GM21515 (cell line): ENCODE data around the gene YPEL3.
"Not testable (repeated sequence)": the region's sequence is repeated elsewhere in the genome, so short reads cannot be mapped to it uniquely, and the experiment has no call there.

ENCODE experiments used
- ATAC-seq: cut with Tn5 transposase; IDR thresholded peaks from one replicate; pipeline ENCODE4 v1.9.1; 2021; ENCODE audit not compliant: unreplicated experiment

The YPEL3 gene

DNA sequence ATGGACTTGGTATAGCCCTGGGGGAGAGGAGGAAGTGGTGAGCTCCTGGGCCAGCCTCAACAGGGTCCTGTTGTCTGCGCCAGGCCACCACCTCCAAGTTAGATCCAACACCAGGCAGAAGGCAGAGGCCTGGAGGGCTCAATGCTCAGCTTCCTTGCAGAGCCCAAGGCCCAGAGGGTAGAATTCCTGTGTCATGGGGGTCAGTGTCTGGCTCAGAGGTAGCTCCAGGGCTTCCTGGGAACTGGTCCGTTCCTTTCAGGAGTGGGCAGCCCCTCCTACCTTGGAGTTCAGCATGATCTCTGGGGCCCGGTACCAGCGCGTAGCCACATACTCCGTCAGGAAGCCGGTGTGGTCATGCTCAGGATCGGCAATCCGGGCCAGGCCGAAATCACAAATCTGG, 21.8 kb upstream of the YPEL3 start:
- ATAC-seq = no peak

DNA sequence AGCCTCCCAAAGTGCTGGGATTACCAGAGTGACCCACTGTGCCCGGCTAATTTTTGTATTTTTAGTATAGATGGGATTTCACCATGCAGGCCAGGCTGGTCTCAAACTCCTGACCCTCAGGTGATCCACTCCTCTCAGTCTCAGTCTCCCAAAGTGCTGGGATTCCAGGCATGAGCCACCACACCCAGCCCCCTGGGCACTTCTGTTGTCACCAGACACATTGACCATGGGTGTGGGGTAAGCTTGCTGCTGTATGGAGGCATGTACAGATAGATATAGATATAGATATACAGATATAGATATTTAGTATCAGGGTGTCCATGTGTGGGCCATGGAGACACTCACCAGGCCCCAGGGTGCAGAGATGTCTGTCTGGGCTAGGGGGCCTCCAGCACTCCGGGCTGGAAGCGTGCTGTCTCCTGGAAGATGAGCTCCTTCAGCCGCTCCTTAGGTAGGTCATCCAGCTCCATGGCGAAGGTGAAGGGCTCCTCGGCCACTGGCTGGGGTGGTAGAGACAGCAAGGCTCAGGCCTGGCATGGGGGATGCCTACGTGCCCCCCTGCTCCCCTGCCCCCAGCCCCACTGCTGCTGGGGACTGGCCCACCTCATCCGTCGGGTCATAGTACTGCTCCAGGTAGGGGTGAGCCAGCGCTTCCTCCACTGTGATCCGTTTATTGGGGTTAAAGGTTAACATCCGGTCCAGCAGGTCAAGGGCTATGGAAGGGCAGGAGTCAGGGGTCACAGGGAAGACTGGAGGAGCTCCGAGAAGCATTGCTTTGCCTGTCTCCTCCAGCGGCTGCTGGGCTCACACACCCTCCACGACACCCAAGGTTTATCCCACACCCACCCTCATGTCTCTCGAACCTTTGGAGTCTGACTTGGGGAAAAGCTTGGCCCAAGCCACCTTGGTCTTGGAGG, 20.5 kb upstream of the YPEL3 start:
- ATAC-seq = no peak

DNA sequence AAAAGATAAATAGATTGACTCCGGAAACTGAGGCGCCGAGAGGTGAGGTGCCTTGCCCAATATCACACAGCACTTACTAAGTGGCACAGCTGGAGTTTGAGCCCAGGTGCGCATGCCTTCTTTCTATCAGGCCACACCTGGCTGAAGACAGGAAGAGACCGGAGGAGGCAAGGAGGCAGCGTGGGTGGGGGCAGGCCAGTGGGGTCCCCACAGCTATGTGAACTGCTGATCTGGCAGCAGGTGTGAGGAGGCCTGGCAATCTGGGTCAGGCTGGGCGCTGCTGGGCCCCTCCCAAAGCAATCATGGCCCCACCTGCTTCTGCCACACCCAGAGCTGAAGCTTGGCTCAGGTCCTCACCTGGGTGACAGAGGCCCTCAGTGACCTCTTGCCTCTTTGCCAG, 19.2 kb upstream of the YPEL3 start:
- no peak for ATAC-seq

DNA sequence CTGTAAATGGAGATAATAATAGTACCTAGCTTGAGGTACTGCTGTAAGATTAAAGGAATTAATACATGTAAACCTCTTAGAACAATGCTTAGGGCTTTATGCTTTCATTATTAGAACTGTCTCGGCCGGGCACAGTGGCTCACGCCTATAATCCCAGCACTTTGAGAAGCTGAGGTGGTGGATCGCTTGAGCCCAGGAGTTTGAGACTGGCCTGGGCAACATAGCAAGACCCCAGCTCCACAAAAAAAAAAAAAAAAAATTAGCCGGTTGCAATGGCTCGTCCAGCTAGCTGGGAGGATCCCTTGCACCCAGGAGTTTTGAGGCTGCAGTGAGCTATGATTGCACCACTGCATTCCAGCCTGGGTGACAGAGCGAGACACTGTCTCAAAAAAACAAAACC, 18.8 kb upstream of the YPEL3 start:
- not testable (repeated sequence) for ATAC-seq

DNA sequence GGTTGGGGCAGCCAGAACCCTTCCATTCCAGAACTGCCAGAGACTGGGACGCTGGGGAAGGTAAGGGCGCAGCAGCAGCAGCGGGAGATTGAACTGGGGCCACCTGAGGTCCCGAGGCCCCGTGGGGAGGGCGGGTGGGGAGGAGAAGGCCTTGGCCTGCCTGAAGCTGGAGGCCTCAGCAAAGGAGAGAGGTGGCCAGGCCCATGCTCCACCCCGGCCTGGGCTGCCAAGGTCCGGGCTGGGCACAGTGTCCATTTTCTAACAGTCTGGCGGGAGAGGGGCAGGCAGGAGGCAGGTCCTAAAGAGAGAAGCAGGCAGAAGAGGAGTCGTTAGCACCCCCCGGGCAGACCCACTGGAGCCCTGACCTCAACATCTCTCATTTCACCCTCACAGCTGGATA, 18.4 kb upstream of the YPEL3 start:
- ATAC-seq = no peak

DNA sequence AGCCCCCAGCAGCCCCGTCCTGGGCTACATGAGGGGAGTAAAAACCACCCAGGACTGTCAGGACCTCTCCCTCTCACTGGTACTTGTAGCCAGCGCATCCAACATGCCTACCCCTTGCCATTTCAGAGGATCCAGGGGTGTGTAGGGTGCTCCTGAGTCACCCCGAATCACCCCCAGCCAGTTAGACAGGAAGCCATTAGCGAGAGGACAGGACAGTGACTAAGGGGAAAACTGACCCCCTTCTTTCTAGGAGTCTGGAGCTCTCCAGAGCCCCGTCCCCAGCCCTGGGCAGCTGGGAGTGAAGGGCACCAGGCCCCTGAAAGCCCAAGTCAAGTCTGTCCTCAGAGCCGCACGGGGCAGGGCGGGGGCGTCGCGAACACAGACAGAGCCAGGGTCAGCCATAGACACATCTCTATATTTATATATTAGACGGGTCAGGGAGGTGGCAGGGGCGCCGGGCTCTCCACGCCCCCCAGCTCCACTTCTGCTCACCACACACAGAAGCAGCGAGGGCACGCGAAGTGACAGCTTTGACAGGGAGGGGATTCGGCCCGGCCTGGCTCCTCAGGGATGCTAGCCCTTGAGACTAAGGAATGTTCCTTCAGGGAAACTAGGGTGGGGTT, 17.8 kb upstream of the YPEL3 start:
- ATAC-seq = no peak

DNA sequence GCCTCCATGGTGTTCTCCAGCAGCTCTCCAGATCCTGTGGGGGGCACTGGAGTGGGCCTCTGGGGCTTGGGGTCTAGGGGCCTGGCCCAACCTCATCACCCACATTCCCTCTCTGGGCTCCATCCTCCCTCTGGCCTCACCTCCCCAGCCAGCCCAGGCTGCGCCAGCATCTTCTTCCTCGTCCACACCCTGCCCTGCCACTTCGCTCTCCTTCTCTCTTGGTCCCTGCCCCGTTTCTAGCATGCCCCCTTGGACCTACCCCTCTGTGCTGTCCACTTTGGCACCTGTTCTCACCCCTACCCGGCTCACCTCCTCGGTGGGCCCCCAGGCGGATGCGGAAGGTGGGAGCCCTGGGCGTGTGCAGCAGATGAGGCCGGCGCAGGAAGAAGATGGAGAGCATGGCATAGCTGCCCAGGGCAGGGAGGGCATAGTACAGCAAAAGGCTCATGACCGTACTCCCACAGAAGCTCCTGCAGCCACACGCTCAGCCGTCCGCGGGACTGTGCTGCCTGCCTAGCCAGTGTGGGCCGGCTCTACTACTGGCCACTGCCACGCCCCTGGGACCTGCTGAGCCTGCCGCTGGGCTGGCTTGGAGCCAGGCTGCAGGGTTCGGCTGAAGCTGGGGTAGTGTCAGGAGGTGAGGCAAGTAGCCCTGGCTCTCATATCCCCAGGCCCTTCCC, 17.2 kb upstream of the YPEL3 start, which contains the start of gene GDPD3:
Gene GDPD3, minus strand, starts transcription at position 507 of the 680 bp plus-strand sequence. Its CDS starts 59 bp downstream, at position 448.
- ATAC-seq = no peak

DNA sequence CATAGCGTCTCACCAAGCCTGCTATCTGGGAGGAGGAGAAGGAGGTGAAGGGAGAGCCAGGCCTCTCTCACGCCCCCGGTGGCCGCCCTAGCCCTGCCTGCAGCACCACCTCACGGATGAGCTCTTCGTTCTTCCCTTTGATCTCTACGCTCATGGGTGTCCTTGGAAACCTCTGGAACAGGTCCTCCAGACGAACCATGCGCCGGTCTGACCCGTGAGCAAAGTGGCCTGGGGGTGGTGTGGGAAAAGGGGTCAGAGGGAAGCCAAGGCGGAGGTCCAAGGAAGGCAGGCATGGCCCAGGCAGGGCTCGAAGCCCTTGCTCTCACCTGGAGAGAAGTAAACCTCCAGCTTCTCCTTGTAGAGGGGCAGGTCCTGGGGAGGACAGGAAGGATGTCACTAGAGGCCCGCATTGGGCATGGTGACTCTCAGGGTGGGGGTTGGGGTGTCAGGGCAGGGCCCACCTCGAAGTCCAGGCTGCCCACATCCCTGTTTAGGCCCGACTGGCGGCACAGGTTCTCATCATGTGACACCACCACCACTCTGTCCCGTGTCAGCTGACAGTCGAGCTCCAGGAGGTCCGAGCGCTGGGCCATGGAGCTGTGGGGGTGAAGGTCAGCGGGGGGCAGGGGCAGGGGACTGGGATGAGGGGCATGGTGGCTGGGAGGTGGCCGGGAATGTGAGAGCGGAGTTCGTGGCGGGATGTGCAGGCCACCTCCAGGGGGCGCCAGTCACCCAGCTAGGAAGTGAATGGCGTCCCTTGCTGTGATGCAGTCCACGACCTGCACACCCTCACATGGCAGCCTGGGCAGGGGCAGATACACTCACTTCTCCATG, 16.4 kb upstream of the YPEL3 start:
- no peak for ATAC-seq

DNA sequence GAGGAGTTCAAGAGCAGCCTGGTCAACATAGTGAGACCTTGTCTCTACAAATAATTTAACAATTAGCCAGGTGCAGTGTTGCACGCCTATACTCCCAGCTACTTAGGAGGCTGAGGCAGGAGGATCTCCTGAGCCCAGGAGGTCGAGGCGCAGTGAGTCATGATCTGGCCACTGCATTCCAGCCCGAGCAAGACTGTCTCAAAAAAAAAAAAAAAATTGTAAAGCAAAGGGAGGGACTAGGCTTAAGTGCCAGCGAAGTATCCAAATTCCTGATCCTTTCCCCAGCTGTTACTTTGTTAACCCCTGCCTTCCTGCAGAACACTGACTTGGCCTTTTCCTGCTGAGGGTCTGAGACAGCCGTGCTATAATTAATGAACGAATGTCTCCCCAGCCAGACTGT, 14.6 kb upstream of the YPEL3 start:
- no peak for ATAC-seq

DNA sequence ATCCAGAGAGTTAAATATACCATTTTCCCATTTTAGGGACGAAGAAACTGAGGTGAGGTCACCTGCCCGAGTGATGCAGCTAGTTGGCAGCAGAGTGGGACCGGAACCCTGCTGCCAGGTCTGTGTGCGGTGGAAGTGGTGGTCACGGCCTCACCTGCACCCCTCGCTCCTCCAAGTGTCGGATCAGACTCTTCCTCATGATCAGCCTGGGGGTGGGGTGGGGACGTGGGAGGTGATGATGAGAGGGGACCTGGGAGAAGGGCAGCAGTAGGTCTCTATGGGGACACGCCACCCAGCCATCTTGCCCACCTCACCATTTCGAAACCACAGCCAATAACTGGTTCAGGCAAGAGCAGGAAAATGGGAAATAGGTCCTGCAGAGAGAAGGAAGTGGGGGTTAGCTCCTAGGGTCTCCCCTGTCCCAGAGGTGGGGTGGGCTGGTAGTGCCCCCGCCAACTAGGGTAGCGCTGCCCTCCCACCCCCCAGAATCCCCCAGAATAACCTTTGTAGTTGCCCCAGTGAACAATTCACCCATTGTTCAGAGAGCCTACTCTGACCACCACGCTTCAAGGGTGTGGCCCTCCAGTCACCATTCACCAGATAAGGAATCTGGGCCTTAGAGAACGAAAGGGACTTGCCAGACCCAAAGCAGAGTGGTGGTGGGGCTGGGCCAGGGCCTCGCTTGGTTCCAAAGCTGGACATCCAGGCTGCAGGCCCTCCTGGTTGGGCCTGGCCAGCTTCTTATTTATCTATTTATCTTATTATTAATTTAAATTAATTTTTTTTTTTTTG, 12.2 kb upstream of the YPEL3 start:
- ATAC-seq = no peak

DNA sequence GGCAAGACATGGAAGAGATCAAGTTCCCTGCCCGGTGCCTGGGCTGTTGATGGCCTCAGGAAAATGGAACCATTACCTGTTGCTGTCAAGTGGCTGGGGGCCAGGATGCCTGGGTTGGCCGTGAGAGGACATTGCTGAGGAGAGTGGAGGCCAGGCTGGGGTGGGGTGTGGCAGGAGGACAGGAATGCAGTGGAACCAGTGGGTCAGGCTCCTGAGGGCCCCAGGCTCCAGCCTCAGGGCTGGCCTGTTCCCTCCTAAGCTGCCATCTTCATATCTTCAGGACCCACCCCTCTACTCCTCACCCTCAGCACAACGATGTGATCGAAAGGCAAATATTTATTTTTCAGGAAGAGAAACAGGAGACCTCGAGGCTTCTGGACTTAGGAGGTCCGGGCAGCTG, 8.5 kb upstream of the YPEL3 start:
- ATAC-seq = no peak

DNA sequence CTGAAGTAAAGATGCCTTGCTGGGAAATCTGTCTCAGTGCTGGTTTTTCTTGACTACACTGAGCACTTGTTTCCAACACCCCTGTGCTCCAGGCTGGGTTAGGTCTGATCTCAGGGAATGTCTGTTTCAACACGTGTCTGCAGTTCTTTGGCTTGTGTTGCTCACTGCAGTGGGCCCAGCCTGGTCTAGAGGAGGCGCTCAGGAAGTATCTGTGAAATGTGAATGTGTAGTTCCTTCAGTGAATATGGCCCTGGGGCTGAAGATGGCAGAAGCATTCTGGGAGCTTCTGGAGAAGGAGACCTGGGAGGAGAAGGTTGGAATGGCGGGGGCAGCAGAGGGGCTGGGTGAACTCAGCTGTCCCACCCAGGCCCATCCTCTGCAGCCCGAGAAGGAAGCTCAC, 8.1 kb upstream of the YPEL3 start:
- no peak for ATAC-seq

DNA sequence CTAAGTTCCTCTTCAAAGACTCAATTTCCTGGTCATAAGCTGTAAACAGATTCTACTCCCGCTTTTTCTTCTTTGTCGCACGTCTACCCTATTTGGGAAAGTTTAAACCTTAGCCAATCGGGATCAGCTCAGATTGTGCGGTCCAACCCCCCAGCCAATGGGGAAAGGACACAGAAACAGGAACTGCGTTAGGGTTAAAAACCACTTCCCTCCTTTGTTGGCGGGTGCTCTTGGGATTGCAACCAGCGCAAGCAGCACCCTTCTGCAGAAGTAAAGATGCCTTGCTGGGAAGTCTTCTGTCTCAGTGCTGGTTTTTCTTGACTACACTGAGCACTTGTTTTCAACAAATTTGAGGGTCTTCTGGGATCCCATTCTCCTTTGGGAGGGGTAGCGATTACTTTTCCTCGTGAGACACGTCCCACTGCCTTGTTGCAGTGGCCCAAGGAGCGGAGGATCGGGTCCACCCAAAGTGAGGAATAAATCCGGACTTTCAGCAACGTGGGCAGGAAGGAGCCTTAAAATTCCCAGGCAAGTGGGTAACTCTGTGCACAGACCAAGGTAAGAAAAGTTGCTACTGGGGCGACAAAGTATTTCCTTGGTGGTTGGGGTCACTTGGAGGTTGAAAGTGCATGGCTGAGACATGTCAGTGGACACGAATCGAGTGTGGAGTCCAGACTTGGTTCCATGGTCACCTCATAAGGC, 1.0 kb upstream of the YPEL3 start:
- no peak for ATAC-seq

DNA sequence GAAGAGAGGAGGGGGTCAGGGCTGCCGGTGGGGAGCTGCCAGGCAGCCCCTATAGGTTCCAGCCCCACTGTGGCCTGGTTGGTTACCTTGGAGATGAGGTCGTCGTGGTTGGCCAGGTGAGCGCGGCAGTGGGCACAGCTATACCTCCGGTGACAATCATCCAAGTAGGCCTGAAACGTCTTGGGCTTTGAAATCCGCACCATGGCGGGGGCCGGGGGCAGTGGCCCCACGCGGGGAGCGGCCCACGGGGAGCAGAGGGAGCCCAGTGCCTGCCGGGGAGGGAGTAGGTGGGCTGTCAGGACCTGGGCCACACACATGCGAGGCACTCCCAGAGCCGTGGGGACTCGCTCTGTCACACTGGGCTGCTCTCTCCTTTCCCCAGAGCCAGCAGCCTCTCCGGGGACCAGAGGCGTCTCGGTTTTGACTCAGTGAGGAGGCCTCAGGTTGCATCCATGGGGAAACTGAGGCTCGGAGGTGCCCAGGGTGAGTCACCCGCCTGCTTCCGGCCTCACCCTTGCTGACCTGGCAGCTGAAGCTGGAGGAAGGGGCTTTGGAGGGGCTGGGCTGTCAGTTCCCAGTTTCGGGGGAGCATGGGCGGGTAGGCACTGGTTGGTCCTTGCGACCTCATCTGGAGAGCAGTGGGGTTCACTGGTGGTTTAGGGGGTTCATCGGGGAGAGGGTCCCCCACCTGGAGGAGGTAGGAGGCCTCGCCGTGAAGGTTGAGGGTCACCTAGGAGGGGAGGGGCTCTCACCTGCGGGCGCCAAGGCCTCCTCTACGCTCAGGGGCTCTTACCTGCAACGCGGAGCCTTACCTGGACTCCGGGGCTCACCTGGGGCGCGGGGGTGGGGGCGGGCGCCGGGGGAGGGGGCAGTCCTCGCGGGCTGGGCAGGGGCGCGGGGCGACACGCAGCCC, 591 bp downstream of the YPEL3 start:
- no peak for ATAC-seq

DNA sequence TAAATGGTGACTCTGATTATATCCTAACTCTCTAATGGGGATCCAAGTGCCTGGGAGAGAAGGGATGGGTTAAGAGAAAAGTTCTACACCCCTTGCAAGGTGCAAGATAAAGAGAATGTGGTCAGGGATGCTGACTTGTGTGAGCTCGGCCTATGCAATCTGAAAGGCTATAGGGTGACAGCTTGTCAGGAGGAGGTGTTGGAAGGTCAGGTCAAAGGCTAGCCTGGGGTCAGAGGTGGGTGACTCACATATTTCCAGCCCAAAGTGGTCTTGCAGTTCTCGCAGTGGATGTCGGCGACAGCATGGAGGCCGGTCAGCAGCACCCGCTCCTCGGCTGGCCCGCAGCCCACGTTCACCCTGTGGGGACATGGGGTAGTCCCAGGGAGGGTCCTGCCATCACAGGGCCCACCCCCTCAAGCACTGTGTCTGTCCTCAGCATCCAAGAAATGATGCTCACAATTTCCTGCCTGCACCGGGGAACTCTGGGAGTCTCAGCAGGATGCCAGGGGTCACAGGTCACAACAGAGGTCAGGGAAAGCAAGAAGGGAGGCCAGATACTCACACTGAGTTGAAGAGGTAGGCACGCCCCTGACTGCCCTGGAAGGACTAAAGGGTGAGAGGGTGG, 1.4 kb downstream of the YPEL3 start:
- ATAC-seq = no peak

DNA sequence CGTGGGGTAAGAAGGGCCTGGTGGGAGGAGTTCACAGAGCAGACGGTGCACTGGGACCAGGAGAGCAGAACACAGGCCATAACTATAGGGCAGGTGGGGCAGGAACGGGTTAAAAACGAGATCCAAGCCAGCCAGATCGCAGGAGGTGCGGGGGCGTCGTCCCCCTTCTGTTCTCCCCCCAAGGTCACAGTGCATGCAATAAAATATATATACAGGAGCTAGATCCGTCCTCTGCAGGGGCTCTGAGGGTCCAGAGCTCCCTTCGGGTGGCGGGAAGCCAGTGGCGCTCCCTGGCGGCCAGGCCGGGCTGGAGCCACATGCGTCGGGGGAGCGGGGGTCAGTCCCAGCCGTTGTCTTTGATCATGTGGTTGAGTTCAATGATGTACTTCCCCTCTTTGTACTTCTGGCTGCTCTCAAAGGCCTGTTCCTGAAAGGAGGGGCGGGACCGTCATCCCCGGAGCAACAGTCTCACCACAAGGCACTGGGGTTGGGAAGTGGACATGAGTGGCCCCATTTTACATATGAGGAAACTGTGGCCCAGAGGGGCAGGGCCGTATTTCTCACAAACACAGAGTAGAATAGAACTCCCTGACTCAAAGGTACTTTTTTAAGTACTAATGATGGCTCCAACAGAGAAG, 3.5 kb downstream of the YPEL3 start:
- peak; percentile 49 for ATAC-seq
